Endothelial cell (in vitro differentiated cells): ENCODE measurements around the gene NPHS1. TPM values are rescaled to one million over a fixed set of nuclear protein-coding genes. Genes with fewer than 3 reads are reported as not detected.

ENCODE experiments used
- DNase-seq: peaks from one replicate; pipeline ENCODE4 v3.0.0; 2021; ENCODE audit warnings: low spot score
- H3K27ac Mint-ChIP-seq: one replicate; pipeline ENCODE4 v1.8.0; 2021; ENCODE audit warnings: mixed read lengths, inconsistent platforms; ENCODE audit not compliant: unreplicated experiment
- H3K27me3 Mint-ChIP-seq: one replicate; pipeline ENCODE4 v1.8.0; 2021; ENCODE audit warnings: mild to moderate bottlenecking, moderate library complexity, mixed read lengths, inconsistent platforms; ENCODE audit not compliant: unreplicated experiment
- H3K36me3 Mint-ChIP-seq: one replicate; pipeline ENCODE4 v1.8.0; 2021; ENCODE audit warnings: mild to moderate bottlenecking, low read depth, mixed read lengths, inconsistent platforms; ENCODE audit not compliant: unreplicated experiment
- H3K4me1 Mint-ChIP-seq: one replicate; pipeline ENCODE4 v1.8.0; 2021; ENCODE audit warnings: mild to moderate bottlenecking, mixed read lengths, inconsistent platforms; ENCODE audit not compliant: unreplicated experiment
- H3K4me3 Mint-ChIP-seq: one replicate; pipeline ENCODE4 v1.8.0; 2021; ENCODE audit warnings: mild to moderate bottlenecking, mixed read lengths, inconsistent platforms; ENCODE audit not compliant: unreplicated experiment
- H3K9me3 Mint-ChIP-seq: one replicate; pipeline ENCODE4 v1.8.0; 2021; ENCODE audit warnings: mixed read lengths, inconsistent platforms; ENCODE audit not compliant: unreplicated experiment
- long read RNA-seq: library from polyadenylated mRNA; unstranded; transcript quantifications from one replicate; pipeline ENCODE4 v2.0.0, GENCODE V29; 2020; ENCODE audit not compliant: unreplicated experiment
- total RNA-seq: library from RNA; stranded (reverse); fragmentation: NEBNext Ultra II Directional; extraction: Animal tissue kit (Norgen Biotek cat#: 25700); gene quantifications from one replicate; pipeline ENCODE4 v1.2.1, GENCODE V29; 2021; ENCODE audit not compliant: unreplicated experiment
- TF ChIP-seq, protein P1 (sequence below): fragments of 200-600 bp; sonication (generic); IDR thresholded peaks from one replicate; pipeline ENCODE4 v1.5.0; 2021; ENCODE audit warnings: antibody characterized with exemption; ENCODE audit not compliant: unreplicated experiment

Gene NPHS1, protein sequence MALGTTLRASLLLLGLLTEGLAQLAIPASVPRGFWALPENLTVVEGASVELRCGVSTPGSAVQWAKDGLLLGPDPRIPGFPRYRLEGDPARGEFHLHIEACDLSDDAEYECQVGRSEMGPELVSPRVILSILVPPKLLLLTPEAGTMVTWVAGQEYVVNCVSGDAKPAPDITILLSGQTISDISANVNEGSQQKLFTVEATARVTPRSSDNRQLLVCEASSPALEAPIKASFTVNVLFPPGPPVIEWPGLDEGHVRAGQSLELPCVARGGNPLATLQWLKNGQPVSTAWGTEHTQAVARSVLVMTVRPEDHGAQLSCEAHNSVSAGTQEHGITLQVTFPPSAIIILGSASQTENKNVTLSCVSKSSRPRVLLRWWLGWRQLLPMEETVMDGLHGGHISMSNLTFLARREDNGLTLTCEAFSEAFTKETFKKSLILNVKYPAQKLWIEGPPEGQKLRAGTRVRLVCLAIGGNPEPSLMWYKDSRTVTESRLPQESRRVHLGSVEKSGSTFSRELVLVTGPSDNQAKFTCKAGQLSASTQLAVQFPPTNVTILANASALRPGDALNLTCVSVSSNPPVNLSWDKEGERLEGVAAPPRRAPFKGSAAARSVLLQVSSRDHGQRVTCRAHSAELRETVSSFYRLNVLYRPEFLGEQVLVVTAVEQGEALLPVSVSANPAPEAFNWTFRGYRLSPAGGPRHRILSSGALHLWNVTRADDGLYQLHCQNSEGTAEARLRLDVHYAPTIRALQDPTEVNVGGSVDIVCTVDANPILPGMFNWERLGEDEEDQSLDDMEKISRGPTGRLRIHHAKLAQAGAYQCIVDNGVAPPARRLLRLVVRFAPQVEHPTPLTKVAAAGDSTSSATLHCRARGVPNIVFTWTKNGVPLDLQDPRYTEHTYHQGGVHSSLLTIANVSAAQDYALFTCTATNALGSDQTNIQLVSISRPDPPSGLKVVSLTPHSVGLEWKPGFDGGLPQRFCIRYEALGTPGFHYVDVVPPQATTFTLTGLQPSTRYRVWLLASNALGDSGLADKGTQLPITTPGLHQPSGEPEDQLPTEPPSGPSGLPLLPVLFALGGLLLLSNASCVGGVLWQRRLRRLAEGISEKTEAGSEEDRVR (N-terminal part only)
- total RNA-seq, result not detected
- long read RNA-seq, result 0 reads

GRCh38 chr19:35852029-35852780, at the start of gene NPHS1:
NPHS1 (minus strand) TSS chr19:35852504; CDS start chr19:35851837, 667 bp downstream.
- Mint-ChIP-seq H3K27ac (no peak within 1 kb of the TSS), H3K4me1 (peaks cover 4% of the 10 kb centered on the region), H3K4me3 (no peak within 1 kb of the TSS), H3K9me3 (no peaks in the 10 kb centered on the region), H3K27me3 (peaks cover 13% of the 10 kb centered on the region), H3K36me3 (no peaks in the 10 kb centered on the region)
- no peak for DNase-seq
- TF ChIP-seq, protein P1, sequence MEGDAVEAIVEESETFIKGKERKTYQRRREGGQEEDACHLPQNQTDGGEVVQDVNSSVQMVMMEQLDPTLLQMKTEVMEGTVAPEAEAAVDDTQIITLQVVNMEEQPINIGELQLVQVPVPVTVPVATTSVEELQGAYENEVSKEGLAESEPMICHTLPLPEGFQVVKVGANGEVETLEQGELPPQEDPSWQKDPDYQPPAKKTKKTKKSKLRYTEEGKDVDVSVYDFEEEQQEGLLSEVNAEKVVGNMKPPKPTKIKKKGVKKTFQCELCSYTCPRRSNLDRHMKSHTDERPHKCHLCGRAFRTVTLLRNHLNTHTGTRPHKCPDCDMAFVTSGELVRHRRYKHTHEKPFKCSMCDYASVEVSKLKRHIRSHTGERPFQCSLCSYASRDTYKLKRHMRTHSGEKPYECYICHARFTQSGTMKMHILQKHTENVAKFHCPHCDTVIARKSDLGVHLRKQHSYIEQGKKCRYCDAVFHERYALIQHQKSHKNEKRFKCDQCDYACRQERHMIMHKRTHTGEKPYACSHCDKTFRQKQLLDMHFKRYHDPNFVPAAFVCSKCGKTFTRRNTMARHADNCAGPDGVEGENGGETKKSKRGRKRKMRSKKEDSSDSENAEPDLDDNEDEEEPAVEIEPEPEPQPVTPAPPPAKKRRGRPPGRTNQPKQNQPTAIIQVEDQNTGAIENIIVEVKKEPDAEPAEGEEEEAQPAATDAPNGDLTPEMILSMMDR, result no peak

- Mint-ChIP-seq H3K36me3 (no peaks in the 10 kb centered on the region), H3K9me3 (no peaks in the 10 kb centered on the region), H3K27me3 (peaks cover 15% of the 10 kb centered on the region), H3K27ac (no peak overlapping the region), H3K4me1 (peaks cover 19% of the 10 kb centered on the region), H3K4me3 (peak overlapping the region; percentile 79)
- DNase-seq, result no peak
- TF ChIP-seq, protein P1, result no peak
Measured at GRCh38 chr19:35901055-35901644, 48.8 kb upstream of the NPHS1 start.

DNA sequence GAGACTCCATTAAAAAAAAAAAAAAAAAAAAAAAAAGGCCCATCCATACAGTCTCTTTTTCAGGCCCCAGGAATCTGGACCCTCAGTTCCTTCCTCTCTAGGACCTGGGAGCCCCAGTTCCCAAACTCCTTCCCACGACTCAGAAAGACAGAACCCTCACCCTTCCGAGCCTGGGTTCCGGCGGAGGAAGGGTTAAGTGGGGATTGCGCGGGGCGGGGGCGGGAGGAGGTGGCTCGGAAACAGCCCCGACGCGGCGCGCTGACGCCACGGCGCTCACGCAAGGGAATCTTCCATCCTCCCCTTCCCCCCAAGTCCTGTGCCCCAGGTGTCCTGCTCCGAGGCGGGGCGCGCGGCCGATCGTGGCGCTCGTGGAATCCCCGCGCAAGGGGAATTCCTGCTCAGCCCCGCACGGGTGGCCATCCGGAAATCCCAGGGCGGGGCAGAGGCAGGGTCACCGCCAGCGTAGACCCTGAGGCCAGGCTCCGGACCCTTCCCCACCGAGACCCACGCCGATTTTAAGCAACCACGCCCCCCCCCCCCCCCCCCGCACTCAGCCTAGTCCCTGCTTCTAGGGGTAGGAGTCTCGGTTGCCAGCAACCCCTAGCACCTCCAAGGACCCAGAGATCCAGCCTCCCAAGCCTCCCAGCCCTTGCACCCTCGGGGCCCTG, 47.4 kb upstream of the NPHS1 start:
- H3K4me1 Mint-ChIP-seq, result peaks cover 19% of the 10 kb centered on the region
- no peak overlapping the region for H3K27ac Mint-ChIP-seq
- peaks cover 6% of the 10 kb centered on the region for H3K36me3 Mint-ChIP-seq
- DNase-seq, result peak; percentile 49
- TF ChIP-seq, protein P1, result no peak
- H3K4me3 Mint-ChIP-seq, result peak overlapping the region; percentile 95
- peaks cover 13% of the 10 kb centered on the region for H3K27me3 Mint-ChIP-seq
- H3K9me3 Mint-ChIP-seq, result no peaks in the 10 kb centered on the region

DNA sequence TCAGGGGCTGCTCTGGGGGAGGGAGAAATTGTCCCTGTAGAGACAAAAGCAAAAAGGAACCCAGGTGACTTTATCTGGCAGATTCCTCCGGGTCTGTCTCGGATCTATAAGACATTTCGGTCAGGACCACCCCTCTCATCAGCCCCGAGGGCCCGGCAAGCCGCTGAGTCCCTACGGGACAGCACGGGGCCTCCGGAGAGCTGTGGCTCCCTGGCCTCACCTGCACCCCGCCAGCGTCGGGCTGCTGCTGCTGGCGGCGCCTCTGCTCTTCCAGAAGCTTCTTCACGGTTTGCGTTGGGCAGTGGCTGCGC, 46.1 kb upstream of the NPHS1 start:
- DNase-seq, result no peak
- Mint-ChIP-seq H3K36me3 (peaks cover 6% of the 10 kb centered on the region), H3K27me3 (peaks cover 10% of the 10 kb centered on the region), H3K9me3 (no peaks in the 10 kb centered on the region), H3K4me1 (peaks cover 18% of the 10 kb centered on the region), H3K27ac (no peak overlapping the region), H3K4me3 (peak overlapping the region; percentile 95)
- TF ChIP-seq, protein P1, result no peak
